VCaP (cell line): ENCODE data around the gene NAV2.
A peak's percentile ranks its signal among the peaks of the same experiment; 100 is the strongest.

Experiments used
- H3K27ac ChIP-seq: fragments of 450-650 bp; 2 replicates; pipeline ENCODE4 v1.5.1; 2017
- TF ChIP-seq, protein P1 (sequence below): fragments of 450-650 bp; conservative IDR thresholded peaks from 2 replicates; pipeline ENCODE4 v1.5.1; 2017; ENCODE audit warnings: mild to moderate bottlenecking, moderate library complexity

Gene NAV2, protein sequence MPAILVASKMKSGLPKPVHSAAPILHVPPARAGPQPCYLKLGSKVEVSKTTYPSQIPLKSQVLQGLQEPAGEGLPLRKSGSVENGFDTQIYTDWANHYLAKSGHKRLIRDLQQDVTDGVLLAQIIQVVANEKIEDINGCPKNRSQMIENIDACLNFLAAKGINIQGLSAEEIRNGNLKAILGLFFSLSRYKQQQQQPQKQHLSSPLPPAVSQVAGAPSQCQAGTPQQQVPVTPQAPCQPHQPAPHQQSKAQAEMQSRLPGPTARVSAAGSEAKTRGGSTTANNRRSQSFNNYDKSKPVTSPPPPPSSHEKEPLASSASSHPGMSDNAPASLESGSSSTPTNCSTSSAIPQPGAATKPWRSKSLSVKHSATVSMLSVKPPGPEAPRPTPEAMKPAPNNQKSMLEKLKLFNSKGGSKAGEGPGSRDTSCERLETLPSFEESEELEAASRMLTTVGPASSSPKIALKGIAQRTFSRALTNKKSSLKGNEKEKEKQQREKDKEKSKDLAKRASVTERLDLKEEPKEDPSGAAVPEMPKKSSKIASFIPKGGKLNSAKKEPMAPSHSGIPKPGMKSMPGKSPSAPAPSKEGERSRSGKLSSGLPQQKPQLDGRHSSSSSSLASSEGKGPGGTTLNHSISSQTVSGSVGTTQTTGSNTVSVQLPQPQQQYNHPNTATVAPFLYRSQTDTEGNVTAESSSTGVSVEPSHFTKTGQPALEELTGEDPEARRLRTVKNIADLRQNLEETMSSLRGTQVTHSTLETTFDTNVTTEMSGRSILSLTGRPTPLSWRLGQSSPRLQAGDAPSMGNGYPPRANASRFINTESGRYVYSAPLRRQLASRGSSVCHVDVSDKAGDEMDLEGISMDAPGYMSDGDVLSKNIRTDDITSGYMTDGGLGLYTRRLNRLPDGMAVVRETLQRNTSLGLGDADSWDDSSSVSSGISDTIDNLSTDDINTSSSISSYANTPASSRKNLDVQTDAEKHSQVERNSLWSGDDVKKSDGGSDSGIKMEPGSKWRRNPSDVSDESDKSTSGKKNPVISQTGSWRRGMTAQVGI (N-terminal part only)

GRCh38 chr11:19712281-19713195 lies at the start of gene NAV2:
TSS of gene NAV2 (plus strand) at chr11:19712837. CDS start at chr11:19713696, 859 bp downstream.
- TF ChIP-seq, protein P1, sequence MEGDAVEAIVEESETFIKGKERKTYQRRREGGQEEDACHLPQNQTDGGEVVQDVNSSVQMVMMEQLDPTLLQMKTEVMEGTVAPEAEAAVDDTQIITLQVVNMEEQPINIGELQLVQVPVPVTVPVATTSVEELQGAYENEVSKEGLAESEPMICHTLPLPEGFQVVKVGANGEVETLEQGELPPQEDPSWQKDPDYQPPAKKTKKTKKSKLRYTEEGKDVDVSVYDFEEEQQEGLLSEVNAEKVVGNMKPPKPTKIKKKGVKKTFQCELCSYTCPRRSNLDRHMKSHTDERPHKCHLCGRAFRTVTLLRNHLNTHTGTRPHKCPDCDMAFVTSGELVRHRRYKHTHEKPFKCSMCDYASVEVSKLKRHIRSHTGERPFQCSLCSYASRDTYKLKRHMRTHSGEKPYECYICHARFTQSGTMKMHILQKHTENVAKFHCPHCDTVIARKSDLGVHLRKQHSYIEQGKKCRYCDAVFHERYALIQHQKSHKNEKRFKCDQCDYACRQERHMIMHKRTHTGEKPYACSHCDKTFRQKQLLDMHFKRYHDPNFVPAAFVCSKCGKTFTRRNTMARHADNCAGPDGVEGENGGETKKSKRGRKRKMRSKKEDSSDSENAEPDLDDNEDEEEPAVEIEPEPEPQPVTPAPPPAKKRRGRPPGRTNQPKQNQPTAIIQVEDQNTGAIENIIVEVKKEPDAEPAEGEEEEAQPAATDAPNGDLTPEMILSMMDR, result no peak
- H3K27ac ChIP-seq, result peak within 1 kb of the TSS; percentile 57

GRCh38 chr11:19663206-19663605 lies 49.4 kb upstream of the NAV2 start:
- TF ChIP-seq, protein P1, result no peak
- H3K27ac ChIP-seq, result no peak overlapping the region

- no peak overlapping the region for H3K27ac ChIP-seq
- TF ChIP-seq, protein P1, result no peak
Measured at GRCh38 chr11:19664886-19665548, 47.6 kb upstream of the NAV2 start.

DNA sequence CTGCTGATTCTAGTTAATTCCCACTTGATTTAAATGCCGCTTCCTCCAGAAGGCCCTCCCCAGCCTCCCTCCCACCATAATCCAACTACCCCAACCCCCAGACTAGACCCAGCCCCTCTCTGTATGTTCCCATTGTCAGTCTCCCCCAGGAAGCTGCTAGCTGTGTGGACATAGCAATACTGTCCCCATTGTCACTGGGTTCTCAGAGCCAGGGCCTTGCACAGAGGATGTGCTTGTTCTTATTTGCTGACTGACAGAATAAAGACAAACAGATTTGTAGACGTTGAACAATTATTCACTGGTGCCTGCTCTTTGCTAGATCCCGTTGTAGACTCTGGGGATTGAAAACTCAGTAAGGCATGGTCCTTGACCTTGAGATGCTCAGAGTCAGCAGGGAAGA lies 45.7 kb upstream of the NAV2 start:
- H3K27ac ChIP-seq, result no peak overlapping the region
- TF ChIP-seq, protein P1, result no peak

GRCh38 chr11:19669511-19669910 lies 43.1 kb upstream of the NAV2 start:
- H3K27ac ChIP-seq, result no peak overlapping the region
- TF ChIP-seq, protein P1, result no peak

- TF ChIP-seq, protein P1, result no peak
- H3K27ac ChIP-seq, result no peak overlapping the region
Measured at GRCh38 chr11:19670030-19670791, 42.4 kb upstream of the NAV2 start.
